Motor neuron (in vitro differentiated cells): ENCODE measurements around the gene HMG20A. TPM values are rescaled to one million over a fixed set of nuclear protein-coding genes. Genes with fewer than 3 reads are reported as not detected.

Experiments
- ATAC-seq, 8 experiments: fragments of 200-7000 bp; cut with Tn5 transposase; replicated peaks in 6 of 8; 2 replicates each; pipeline ENCODE4 v1.8.0; 2021; ENCODE audit warnings: mild to moderate bottlenecking in 8 of 8, moderate library complexity in 8 of 8
- H3K27ac ChIP-seq, 2 donors: fragments of 250-450 bp; sonication (Bioruptor Pico); 2 replicates each; pipeline ENCODE4 v1.9.0; 2021; ENCODE audit warnings: antibody characterized with exemption in 2 of 2, mild to moderate bottlenecking in 2 of 2, moderate library complexity in 1 of 2
- H3K4me1 ChIP-seq, 2 donors: fragments of 250-450 bp; sonication (Bioruptor Pico); replicated peaks in 1 of 2; 2 replicates each; pipeline ENCODE4 v1.6.1; 2021; ENCODE audit warnings: antibody characterized with exemption in 2 of 2, mild to moderate bottlenecking in 2 of 2, moderate library complexity in 1 of 2
- H3K4me3 ChIP-seq, 5 donors: fragments of 250-450 bp; sonication (Bioruptor Pico); 2 replicates each; pipeline ENCODE4 v1.9.0; 2021; ENCODE audit warnings: antibody characterized with exemption in 5 of 5, mild to moderate bottlenecking in 5 of 5, moderate library complexity in 4 of 5
- WGBS, 10 experiments: fragments of 450-650 bp; shearing (Covaris generic); methylation state at CpG; one replicate each; pipeline ENCODE4 v1.0.0; 2022; 5-methylcytosine and 5-hydroxymethylcytosine counted together
- in situ Hi-C, 9 experiments: fragments of 400-800 bp; cut with MboI; loops; one replicate each; pipeline ENCODE4 v1.15.0; 2021; ENCODE audit warnings: low sequenced_read_pairs in 9 of 9, low pct_unique_long_range_greater_than_20kb in 2 of 9; ENCODE audit not compliant: unreplicated experiment in 9 of 9
- total RNA-seq, 8 experiments: library from RNA; unstranded; fragments of 300-600 nt; gene quantifications; 2 replicates each; pipeline versions ENCODE4 v1.2.3 to v1.2.4, GENCODE V29; 2022

The HMG20A gene
- total RNA-seq = 10 to 100 TPM; 29.0 to 82.3 (median 37.6) TPM

DNA sequence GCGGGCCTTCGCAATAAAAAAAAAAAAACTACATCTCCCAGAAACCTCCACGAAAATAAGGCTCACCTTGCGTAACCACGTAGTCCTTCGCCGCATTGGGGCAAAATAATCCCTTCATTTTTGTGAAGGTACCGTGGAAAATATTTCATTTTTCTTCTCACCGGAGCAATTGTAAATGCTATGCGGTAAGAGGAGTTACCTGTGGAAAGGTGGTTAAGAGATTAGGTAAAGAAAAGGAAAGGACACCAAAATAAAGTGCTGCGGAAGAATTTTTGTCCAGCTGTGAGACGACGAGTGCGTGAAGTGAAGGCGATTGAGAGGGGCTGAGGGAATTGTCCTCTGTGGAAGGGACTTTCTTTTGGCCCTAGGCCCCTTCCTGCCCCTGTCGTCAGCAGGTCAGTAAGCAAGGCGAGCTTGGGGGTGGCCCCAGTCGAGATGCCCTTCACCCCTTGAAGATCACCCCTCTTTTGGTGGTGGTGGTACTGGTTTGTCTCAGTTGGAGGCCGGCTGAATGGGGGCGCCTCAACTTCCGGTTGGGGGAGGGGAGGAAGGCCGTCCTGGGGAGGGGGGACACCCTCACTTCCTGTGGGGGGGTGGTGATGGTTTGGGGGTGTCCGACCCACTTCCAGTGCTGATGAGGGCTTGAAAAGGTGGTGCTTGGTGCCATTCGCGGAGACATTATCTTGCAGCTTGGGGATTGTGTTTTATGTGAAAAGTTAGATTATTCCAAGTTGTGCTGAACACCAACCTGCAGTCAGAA, at the start of gene HMG20A:
Gene HMG20A (plus strand): TSS at position 279 of the 760 bp plus-strand sequence. CDS start 37,520 bp downstream, outside the sequence.
- in situ Hi-C loops = no loop called here
- WGBS, 10 experiments = 0 to 2% (median 0%) methylated on average over 1 to 15 of the region's 25 CpGs; no CpG with 5 or more reads in 1 of the 10 experiments
- Histone ChIP-seq H3K4me3 (peak within 1 kb of the TSS; percentile 87 to 92 (median 91)), H3K4me1 (peaks cover 6 to 23% of the 10 kb centered on the region in 2 donors), H3K27ac (peak within 1 kb of the TSS; percentile 91 to 95)
- ATAC-seq = peak; percentile 40 to 60 (median 49)

DNA sequence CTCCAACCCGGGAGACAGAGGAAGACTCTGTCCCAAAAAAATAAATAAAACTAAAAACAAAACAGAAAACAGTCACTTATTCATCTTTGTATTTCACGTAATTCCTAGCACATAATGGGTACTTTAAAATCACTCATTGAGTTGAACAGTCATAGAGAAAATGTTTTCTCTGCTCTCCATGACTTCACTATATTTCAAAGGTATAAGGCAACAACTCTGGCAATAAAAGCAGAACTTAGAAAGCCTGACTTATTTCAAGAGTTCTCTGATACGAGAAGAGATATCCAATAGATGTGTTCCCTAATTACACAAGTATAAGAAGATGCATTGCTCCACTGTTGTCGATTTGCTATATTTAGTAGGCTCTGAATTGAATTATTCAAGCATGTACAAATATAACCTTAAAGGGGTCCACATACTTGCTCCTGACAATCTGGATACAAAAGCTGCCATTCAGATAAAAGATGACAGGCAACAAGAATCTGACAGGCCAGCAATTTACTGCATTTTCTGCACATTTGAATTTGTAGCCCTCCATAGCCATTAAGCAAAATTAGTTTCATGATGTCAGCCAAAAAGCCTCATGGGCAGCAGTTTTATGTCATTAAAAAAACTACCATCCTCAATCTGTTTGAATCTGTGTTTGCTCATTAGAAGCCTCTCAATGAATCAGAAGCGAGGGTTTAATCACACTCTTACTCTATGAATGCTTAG, 48.7 kb upstream of the HMG20A start:
- in situ Hi-C loops = no loop called here
- no peaks in the 10 kb centered on the region for H3K4me1 ChIP-seq
- no peak overlapping the region for H3K27ac ChIP-seq
- peak in 3 of 8 experiments; percentile 24 to 59 (median 27) for ATAC-seq
- no peak overlapping the region for H3K4me3 ChIP-seq
- 75 to 100% (median 97%) methylated on average over 1 to 5 of the region's 5 CpGs for WGBS, 10 experiments

DNA sequence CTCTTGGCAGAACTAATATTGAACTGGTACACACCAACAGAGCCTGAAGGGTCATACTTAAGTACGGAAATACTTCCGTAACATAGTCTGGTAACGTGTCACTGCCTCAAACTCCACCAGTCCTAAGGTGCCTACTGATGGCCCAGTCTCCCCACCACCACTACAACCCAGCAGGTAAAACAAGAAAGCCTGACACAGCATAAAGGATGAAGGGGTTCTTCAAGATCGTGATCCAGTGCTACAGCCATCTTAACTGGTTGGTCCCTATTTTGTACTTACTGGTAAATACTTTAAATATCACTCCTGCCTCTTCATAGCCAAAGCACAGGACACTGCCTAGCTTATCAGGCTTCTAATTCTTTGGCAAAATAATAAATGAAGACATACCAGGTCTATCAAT, 47.2 kb upstream of the HMG20A start:
- H3K4me3 ChIP-seq = no peak overlapping the region
- WGBS, 10 experiments = 83 to 100% (median 92%) methylated on average over 1 to 3 of the region's 4 CpGs; no CpG with 5 or more reads in 5 of the 10 experiments
- in situ Hi-C loops = no loop called here
- H3K27ac ChIP-seq = no peak overlapping the region
- H3K4me1 ChIP-seq = no peaks in the 10 kb centered on the region
- no peak for ATAC-seq

DNA sequence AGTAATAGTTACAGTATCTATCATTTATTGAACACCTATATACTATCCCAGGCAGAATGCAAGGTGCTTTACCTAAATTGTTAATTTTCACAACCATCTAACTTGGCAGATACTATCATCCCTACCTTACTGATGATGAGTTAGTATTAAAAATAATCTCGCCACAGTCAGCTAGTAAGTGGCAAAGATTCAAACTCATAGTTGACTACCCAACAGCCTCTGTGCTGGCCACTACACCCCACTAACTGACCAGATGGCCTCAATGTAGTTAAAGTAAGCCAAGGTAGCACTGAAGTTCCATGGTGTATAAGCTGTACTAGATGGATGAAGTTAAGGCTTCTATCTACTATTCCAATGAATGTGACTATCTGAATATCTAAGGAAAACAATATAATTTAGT, 45.6 kb upstream of the HMG20A start:
- in situ Hi-C loops = no loop called here
- no peaks in the 10 kb centered on the region for H3K4me1 ChIP-seq
- no peak overlapping the region for H3K27ac ChIP-seq
- 80 to 100% (median 100%) methylated on average over 1 of the region's 1 CpG; no CpG with 5 or more reads in 5 of the 10 experiments for WGBS, 10 experiments
- ATAC-seq = no peak
- H3K4me3 ChIP-seq = no peak overlapping the region

DNA sequence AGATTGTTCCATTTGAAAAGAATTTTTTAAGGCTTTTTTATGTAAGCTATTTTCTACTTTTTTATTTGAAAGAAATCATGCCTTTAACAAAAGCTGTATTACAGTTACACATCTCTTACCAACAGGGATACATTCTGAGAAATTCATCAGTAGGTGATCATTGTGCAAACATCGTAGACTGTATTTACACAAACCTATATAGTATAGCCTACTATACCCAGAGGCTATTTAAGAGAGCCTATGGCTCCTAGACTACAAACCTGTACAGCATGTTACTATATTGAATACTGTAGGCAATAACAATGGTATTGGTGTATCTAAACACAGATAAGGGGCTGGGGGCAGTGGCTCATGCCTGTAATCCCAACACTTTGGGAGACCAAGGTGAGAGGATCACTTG, 43.9 kb upstream of the HMG20A start:
- no peak for ATAC-seq
- WGBS, 10 experiments = 100% methylated on average over 1 of the region's 1 CpG; no CpG with 5 or more reads in 7 of the 10 experiments
- in situ Hi-C loops = no loop called here
- Histone ChIP-seq H3K4me3 (no peak overlapping the region), H3K27ac (no peak overlapping the region), H3K4me1 (no peaks in the 10 kb centered on the region)

DNA sequence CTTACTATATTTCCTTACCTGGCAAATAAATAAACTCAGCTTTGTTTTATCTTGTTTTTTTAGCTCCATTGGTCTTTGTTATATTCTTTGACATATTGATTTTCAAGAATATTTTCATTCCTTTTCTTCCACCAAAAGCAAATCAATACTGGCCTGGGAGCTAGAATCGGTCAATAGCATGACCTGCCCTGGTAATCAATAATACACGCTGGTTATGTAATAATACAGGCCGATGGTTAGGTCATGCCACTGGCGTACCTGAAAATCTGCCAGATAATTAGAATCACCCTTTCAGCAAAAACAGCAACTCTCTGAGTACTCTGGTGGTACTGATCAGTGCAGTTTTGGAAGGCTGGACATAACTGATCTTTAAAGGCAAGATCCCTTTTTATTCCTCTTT, 40.7 kb upstream of the HMG20A start:
- in situ Hi-C loops = no loop called here
- 46 to 100% (median 93%) methylated on average over 1 to 4 of the region's 4 CpGs for WGBS, 10 experiments
- no peak overlapping the region for H3K4me3 ChIP-seq

DNA sequence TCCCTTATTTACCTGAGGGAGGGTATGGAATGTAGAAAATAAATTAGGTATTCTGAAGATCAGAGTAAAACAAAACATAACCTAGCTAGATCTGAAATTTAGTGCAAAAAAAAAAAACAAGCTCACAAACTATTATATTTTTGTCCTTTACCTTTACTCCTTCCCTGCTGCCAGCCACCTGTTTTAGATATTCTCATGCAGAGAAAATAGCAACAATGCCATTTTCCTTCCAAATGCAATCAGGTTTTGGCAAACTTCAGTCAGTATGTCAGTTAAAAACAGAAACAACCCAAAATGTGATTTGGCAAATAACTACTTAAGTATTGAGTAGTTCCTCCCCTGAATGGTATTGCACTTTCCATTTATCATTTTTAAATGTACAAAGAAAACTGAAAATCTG, 36.6 kb upstream of the HMG20A start:
- in situ Hi-C loops = no loop called here
- no peak for ATAC-seq
- Histone ChIP-seq H3K27ac (no peak overlapping the region), H3K4me3 (no peak overlapping the region), H3K4me1 (no peaks in the 10 kb centered on the region)

More for the DNA sequence above, 40.7 kb upstream of the HMG20A start:
- Histone ChIP-seq H3K27ac (no peak overlapping the region), H3K4me1 (no peaks in the 10 kb centered on the region)
- ATAC-seq = no peak

DNA sequence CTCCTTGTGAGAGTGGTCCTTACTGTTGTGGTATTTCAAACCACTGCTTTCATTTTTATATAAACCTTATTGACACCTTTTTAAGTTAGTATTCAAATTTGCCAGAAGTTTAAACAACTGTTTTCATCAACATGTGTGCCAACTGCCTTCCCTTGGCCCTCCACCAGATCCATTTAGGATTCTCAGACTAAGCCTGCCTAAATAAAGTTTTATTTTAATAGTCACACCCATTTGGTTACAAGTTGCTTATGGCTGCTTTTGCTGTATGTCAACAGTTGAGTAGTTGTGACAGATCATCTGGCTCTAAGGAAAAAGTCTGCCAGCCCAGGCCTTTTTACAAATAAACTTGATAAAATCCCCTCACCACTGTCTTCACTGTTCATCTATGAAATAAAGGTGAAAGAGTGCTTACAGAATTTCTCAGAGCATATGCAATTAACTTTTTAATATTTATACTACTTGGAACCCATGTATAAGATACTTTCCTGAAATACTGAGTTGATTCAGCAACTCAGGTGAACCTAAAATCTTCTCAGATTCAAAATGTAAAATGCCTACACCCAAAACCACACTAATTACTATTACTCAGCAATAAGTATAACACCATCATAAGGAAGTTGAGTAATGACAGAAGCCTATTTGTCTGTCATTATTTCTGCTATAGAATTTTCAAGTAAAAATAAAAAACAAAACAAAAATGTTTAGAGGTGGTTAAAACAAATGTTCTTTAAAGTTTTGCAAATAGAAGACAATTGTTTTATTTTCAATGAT, 35.9 kb upstream of the HMG20A start:
- Histone ChIP-seq H3K27ac (no peak overlapping the region), H3K4me3 (no peak overlapping the region), H3K4me1 (no peaks in the 10 kb centered on the region)
- peak in 1 of 8 experiments; percentile 21 for ATAC-seq
- in situ Hi-C loops = no loop called here

DNA sequence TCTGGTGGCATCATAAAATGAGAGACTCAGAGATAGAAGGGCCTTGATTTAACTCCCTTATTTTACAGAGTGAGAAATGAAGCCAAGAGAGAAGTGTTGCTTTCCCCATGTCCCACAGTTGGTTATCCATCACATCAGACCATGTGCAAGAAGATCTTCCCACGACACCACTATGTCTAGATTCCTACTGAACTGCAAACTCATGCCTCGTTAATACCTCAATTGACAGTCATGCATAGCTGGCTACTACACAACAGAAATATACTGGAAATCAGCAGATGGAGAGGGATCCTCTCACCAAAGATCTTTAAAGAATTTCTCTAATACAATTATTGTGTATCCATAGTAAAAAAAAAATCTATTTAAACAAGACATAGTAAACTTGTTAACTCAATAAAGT, 34.1 kb upstream of the HMG20A start:
- ATAC-seq = no peak
- H3K4me3 ChIP-seq = no peak overlapping the region
- no peak overlapping the region for H3K27ac ChIP-seq
- H3K4me1 ChIP-seq = no peaks in the 10 kb centered on the region
- WGBS, 10 experiments = 48 to 100% (median 90%) methylated on average over 1 to 2 of the region's 2 CpGs; no CpG with 5 or more reads in 3 of the 10 experiments
- in situ Hi-C loops = no loop called here

DNA sequence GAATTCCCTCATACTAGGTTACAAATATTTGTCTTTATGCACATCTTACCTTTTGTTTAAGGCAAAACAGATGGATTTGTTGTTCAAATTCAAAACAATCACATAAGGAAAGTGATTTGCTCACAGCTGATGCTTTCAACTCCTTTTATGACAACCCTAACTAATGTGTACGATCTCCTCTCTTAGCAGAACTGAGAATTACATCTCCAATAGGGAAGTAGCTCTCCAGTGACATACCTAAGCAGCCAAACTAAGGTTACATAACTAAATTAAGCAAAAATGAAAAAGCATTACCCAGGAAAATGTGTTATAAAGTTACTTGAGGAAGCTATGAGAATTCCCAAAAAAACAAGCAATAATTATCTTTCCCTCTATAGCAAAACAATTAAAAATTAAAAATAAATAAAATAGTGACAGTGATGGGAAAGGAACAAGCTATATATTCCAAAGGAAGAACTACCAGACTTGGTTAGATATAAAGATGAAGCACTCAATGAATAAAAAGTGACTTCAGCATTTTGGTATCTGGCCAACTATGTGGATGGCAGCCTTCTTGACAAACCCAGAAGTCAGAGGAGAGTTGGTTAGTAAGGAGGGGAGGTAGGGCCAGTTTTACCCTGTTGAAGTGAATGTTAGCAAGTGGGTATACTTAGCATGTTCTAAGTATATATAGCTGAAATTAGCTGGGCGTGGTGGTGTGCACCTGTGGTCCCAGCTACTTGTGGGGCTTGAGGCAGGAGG, 33.2 kb upstream of the HMG20A start:
- H3K4me1 ChIP-seq = no peaks in the 10 kb centered on the region
- WGBS, 10 experiments = 86 to 100% (median 100%) methylated on average over 1 to 2 of the region's 2 CpGs; no CpG with 5 or more reads in 3 of the 10 experiments
- H3K27ac ChIP-seq = no peak overlapping the region
- H3K4me3 ChIP-seq = no peak overlapping the region
- in situ Hi-C loops = no loop called here
- no peak for ATAC-seq

DNA sequence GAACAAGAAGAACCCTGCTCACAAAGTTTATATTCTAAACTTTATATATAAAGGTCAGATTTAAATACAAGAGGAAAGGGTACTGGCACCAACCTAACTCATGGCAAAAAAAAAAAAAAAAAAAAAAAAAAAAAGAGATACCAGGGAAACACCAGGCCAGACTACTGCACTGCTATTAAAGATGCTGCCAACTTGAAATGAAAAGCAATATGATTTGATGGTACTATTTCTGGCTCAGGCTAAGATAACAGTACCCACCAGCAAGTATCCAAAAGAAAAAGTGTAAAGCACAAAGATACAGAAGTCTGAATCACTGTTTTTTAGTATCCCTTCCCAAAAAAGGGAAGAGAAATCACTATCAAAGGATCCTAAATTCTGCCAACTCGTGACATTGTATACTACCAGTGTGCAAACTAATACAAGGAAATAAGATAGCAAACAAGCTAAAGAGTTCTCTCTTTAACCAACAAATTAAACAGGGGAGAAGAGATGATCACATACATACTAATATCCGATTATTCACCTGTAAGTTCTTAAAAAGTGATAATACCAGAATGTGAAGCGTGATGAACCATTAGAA, 29.2 kb upstream of the HMG20A start:
- no peak overlapping the region for H3K27ac ChIP-seq
- H3K4me1 ChIP-seq = no peaks in the 10 kb centered on the region
- no peak for ATAC-seq
- in situ Hi-C loops = no loop called here
- H3K4me3 ChIP-seq = no peak overlapping the region
- WGBS, 10 experiments = 70 to 100% (median 91%) methylated on average over 1 to 3 of the region's 3 CpGs

DNA sequence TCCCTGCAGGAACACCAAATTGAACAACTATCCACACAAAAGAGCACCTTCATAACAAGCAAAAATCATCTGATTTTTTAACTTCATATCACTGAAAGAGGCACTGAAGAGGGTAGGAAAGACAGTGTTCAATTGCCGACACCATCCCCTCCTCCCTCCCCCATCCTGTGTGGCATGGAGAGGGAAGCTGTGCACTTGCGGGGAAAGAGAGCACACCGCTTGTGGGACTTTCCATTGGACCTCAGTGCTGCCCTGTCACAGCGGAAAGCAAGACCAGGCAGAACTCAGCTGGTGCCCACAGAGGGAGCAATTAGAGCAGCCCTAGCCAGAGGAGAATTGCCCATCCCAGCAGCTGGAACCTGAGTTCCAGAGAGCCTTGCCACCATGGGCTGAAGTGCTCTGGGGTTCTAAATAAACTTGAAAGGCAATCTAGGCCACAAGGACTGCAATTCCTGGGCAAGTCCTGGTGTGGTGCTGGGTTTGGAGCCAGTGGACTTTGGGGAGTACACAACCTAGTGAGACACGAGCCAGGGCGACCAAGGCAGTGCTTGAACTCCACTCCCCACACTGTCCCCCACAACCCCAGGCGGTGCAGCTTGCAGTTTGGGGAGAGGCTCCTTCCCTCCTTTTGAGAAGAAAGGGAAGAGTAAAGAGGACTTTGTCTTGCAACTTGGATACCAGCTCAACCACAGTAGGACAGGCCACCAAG, 27.8 kb upstream of the HMG20A start:
- in situ Hi-C loops = no loop called here
- 80 to 100% (median 100%) methylated on average over 1 to 2 of the region's 7 CpGs; no CpG with 5 or more reads in 6 of the 10 experiments for WGBS, 10 experiments
- Histone ChIP-seq H3K4me3 (no peak overlapping the region), H3K27ac (no peak overlapping the region), H3K4me1 (no peaks in the 10 kb centered on the region)
- no peak for ATAC-seq
